ENCODE measurements around the gene TMEM200A.

The TMEM200A gene

GRCh38 chr6:130393306-130393705 is 27.5 kb downstream of the TMEM200A start:
- Mint-ChIP-seq H3K4me1 (peaks cover 10% of the 10 kb centered on the region), H3K27ac (no peak overlapping the region), H3K4me3 (no peak overlapping the region), H3K36me3 (no peaks in the 10 kb centered on the region), H3K27me3 (no peaks in the 10 kb centered on the region), H3K9me3 (no peaks in the 10 kb centered on the region)
- ATAC-seq = no peak

GRCh38 chr6:130394246-130394645 is 28.4 kb downstream of the TMEM200A start:
- Mint-ChIP-seq H3K27ac (no peak overlapping the region), H3K4me3 (no peak overlapping the region), H3K9me3 (peaks cover 4% of the 10 kb centered on the region), H3K27me3 (no peaks in the 10 kb centered on the region), H3K4me1 (peaks cover 10% of the 10 kb centered on the region), H3K36me3 (no peaks in the 10 kb centered on the region)
- ATAC-seq = peak; percentile 36

GRCh38 chr6:130395164-130395563 is 29.3 kb downstream of the TMEM200A start:
- H3K36me3 Mint-ChIP-seq = no peaks in the 10 kb centered on the region
- no peak overlapping the region for H3K27ac Mint-ChIP-seq
- H3K4me3 Mint-ChIP-seq = no peak overlapping the region
- H3K4me1 Mint-ChIP-seq = peaks cover 10% of the 10 kb centered on the region
- peaks cover 8% of the 10 kb centered on the region for H3K9me3 Mint-ChIP-seq
- no peak for ATAC-seq
- H3K27me3 Mint-ChIP-seq = no peaks in the 10 kb centered on the region

GRCh38 chr6:130396722-130397121 is 30.9 kb downstream of the TMEM200A start:
- Mint-ChIP-seq H3K36me3 (no peaks in the 10 kb centered on the region), H3K4me1 (peaks cover 10% of the 10 kb centered on the region), H3K4me3 (no peak overlapping the region), H3K27me3 (no peaks in the 10 kb centered on the region), H3K9me3 (peaks cover 11% of the 10 kb centered on the region), H3K27ac (no peak overlapping the region)
- no peak for ATAC-seq

DNA sequence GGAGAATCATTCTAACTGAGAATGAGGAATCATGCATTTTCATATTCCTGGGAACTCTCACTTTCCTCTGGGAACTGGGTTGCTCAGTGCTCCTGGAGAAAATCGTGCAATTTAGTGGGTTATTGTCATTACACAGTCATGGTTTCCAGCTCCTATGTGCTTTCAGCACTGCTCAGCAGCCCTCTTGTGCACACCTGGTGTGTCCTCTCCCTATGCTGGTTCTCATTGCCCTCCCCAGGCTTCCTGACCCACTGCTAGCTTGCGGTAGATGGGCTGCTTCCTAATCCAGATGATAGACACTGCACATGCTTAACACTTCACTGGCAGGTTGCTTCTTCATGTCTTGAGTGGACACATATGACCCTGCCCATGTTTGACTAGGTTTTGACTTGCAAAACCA is 39.7 kb downstream of the TMEM200A start:
- Mint-ChIP-seq H3K9me3 (no peaks in the 10 kb centered on the region), H3K27ac (no peak overlapping the region), H3K4me1 (no peaks in the 10 kb centered on the region), H3K4me3 (no peak overlapping the region), H3K36me3 (no peaks in the 10 kb centered on the region), H3K27me3 (peaks cover 19% of the 10 kb centered on the region)
- no peak for ATAC-seq

GRCh38 chr6:130407032-130407431 is 41.2 kb downstream of the TMEM200A start:
- ATAC-seq = no peak
- no peaks in the 10 kb centered on the region for H3K36me3 Mint-ChIP-seq
- H3K9me3 Mint-ChIP-seq = no peaks in the 10 kb centered on the region
- H3K27ac Mint-ChIP-seq = no peak overlapping the region
- peaks cover 21% of the 10 kb centered on the region for H3K27me3 Mint-ChIP-seq
- no peak overlapping the region for H3K4me3 Mint-ChIP-seq
- H3K4me1 Mint-ChIP-seq = no peaks in the 10 kb centered on the region

- H3K27me3 Mint-ChIP-seq = peaks cover 38% of the 10 kb centered on the region
- H3K27ac Mint-ChIP-seq = no peak overlapping the region
- H3K36me3 Mint-ChIP-seq = peaks cover 5% of the 10 kb centered on the region
- no peaks in the 10 kb centered on the region for H3K4me1 Mint-ChIP-seq
- no peak for ATAC-seq
- H3K9me3 Mint-ChIP-seq = no peaks in the 10 kb centered on the region
- no peak overlapping the region for H3K4me3 Mint-ChIP-seq
These were observed 43.7 kb downstream of the TMEM200A start for GRCh38 chr6:130409418-130410100.

DNA sequence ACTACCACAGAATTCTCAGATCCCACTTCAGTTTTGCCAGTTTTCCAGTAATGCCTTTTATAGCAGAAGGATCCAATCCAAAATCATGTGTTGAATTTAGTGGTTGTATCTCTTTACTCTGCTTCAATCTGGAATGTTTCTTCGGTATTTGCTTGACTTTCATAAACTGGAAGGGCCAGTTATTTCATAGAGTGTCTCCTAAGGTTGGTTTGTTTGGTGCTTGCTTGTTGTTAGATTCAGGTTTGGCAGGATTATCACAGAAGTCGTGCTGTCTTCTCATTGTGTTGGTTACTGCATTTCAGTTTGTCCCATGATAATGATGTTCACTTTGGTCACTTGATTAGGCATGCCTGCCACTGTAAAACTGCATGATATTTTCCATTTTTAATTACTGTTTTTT is 45.7 kb downstream of the TMEM200A start:
- peaks cover 5% of the 10 kb centered on the region for H3K36me3 Mint-ChIP-seq
- H3K4me1 Mint-ChIP-seq = no peaks in the 10 kb centered on the region
- no peaks in the 10 kb centered on the region for H3K9me3 Mint-ChIP-seq
- no peak for ATAC-seq
- no peak overlapping the region for H3K4me3 Mint-ChIP-seq
- peaks cover 27% of the 10 kb centered on the region for H3K27me3 Mint-ChIP-seq
- H3K27ac Mint-ChIP-seq = no peak overlapping the region

DNA sequence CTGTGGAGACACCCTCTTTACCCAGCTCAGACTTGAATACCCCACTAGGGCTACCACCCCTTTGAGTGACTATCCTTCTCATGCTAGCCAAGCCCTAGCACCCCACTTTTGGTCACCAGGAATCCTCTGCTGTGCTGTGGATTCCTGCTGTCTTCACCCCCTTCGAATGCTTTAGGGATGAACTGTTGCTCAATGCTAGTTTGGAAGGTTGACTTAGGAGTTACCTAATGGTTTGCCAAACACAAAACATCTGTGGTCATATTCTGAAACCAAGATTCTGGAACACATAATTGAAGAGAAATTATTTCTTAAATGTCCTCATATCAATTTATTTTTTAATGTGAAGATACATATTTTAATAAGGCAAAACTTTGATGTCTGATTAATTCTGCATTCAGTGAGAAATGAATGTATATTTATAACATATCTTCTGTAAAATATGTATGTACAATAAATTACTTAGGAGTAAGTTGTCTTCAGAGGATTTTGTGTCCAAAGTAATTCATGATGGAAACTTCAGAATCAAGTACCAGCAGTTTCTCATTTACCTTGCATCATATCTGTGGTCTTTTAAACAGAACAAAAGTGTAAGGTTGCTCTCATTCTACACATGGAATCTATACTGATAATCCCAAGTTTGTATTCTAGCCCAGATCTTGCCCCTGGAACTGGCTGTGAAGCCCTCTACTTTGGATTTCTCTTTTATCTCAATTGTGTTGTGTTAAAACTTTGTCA is 46.9 kb downstream of the TMEM200A start:
- ATAC-seq = no peak
- Mint-ChIP-seq H3K27me3 (peaks cover 19% of the 10 kb centered on the region), H3K9me3 (no peaks in the 10 kb centered on the region), H3K4me3 (no peak overlapping the region), H3K36me3 (peaks cover 5% of the 10 kb centered on the region), H3K27ac (no peak overlapping the region), H3K4me1 (no peaks in the 10 kb centered on the region)

DNA sequence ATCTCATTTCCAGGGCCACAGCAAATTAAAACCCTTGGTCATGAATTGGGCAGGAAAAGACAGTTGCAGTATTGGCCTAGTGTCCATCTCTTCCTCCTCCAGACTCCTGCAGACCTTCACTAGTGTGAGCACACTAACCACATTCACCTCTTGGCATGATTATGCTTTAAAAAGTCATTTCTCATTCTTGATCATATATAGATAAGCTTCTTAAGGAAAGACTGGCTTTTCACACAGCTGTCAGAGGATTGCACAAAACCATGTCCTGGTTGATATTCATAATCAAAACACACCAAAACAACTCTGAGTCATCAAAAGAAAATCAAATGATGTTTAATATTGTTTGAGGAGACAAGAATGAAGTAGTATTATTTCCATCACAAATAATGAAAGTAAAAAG is 52.1 kb downstream of the TMEM200A start:
- peaks cover 5% of the 10 kb centered on the region for H3K36me3 Mint-ChIP-seq
- H3K27ac Mint-ChIP-seq = no peak overlapping the region
- H3K4me1 Mint-ChIP-seq = no peaks in the 10 kb centered on the region
- ATAC-seq = no peak
- no peak overlapping the region for H3K4me3 Mint-ChIP-seq
- H3K27me3 Mint-ChIP-seq = peaks cover 10% of the 10 kb centered on the region
- no peaks in the 10 kb centered on the region for H3K9me3 Mint-ChIP-seq

DNA sequence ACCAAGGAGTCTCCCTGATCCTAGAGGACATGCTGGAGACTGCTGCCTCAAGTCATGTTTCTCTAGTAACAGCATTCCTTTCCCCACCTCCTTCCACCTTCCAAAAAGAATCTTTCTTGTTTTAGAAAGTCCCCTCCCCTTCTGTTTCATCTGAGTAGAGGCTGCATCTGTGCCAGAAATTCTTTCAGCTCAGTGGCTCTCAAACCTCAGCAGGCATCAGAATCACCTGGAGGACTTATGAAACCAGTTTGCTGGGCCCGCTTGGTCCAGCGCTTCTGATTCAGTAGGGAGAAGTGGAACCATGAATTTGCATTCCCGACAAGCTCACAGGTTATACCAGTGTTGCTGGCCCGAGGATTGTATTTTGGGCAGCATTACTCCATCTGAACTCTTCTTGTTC is 55.1 kb downstream of the TMEM200A start:
- H3K9me3 Mint-ChIP-seq = no peaks in the 10 kb centered on the region
- no peaks in the 10 kb centered on the region for H3K27me3 Mint-ChIP-seq
- H3K36me3 Mint-ChIP-seq = no peaks in the 10 kb centered on the region
- no peak overlapping the region for H3K4me3 Mint-ChIP-seq
- no peak for ATAC-seq
- H3K4me1 Mint-ChIP-seq = no peaks in the 10 kb centered on the region
- H3K27ac Mint-ChIP-seq = no peak overlapping the region

DNA sequence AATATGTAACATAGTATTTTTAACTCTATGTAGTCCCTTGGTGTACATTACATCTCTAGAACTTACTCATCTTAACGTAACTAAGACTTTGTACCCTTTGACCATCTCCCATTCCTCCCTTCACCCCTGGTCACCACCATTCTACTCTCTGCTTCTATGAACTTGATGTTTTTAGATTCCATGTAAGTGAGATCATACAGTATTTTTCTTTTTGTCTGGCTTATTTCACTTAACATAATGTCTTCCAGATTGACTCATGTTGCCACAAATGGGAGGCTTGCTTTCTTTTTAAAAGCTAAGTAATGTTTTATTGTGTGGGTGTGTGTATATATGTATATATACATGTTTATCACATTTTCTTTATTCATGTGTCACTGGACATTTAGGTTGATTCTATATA is 55.8 kb downstream of the TMEM200A start:
- ATAC-seq = no peak
- no peaks in the 10 kb centered on the region for H3K36me3 Mint-ChIP-seq
- H3K4me1 Mint-ChIP-seq = no peaks in the 10 kb centered on the region

GRCh38 chr6:130423044-130423443 is 57.2 kb downstream of the TMEM200A start:
- no peak overlapping the region for H3K27ac Mint-ChIP-seq
- no peak for ATAC-seq
- no peaks in the 10 kb centered on the region for H3K27me3 Mint-ChIP-seq
- H3K4me1 Mint-ChIP-seq = no peaks in the 10 kb centered on the region
- no peaks in the 10 kb centered on the region for H3K36me3 Mint-ChIP-seq
- H3K4me3 Mint-ChIP-seq = no peak overlapping the region
- no peaks in the 10 kb centered on the region for H3K9me3 Mint-ChIP-seq

More for the DNA sequence above, 55.8 kb downstream of the TMEM200A start:
- no peak overlapping the region for H3K27ac Mint-ChIP-seq
- no peak overlapping the region for H3K4me3 Mint-ChIP-seq
- no peaks in the 10 kb centered on the region for H3K9me3 Mint-ChIP-seq
- H3K27me3 Mint-ChIP-seq = no peaks in the 10 kb centered on the region

GRCh38 chr6:130424710-130425109 is 58.9 kb downstream of the TMEM200A start:
- no peaks in the 10 kb centered on the region for H3K27me3 Mint-ChIP-seq
- no peaks in the 10 kb centered on the region for H3K36me3 Mint-ChIP-seq
- H3K4me3 Mint-ChIP-seq = no peak overlapping the region
- no peak for ATAC-seq
- H3K27ac Mint-ChIP-seq = no peak overlapping the region
- H3K4me1 Mint-ChIP-seq = no peaks in the 10 kb centered on the region
- H3K9me3 Mint-ChIP-seq = no peaks in the 10 kb centered on the region

- H3K4me3 Mint-ChIP-seq = no peak overlapping the region
- H3K9me3 Mint-ChIP-seq = no peaks in the 10 kb centered on the region
- no peak overlapping the region for H3K27ac Mint-ChIP-seq
- H3K36me3 Mint-ChIP-seq = no peaks in the 10 kb centered on the region
- no peaks in the 10 kb centered on the region for H3K4me1 Mint-ChIP-seq
- no peak for ATAC-seq
- H3K27me3 Mint-ChIP-seq = no peaks in the 10 kb centered on the region
These were observed 59.7 kb downstream of the TMEM200A start for GRCh38 chr6:130425537-130425936.

- no peak for ATAC-seq
- no peaks in the 10 kb centered on the region for H3K9me3 Mint-ChIP-seq
- no peaks in the 10 kb centered on the region for H3K4me1 Mint-ChIP-seq
- H3K4me3 Mint-ChIP-seq = no peak overlapping the region
- no peaks in the 10 kb centered on the region for H3K27me3 Mint-ChIP-seq
- H3K36me3 Mint-ChIP-seq = no peaks in the 10 kb centered on the region
- no peak overlapping the region for H3K27ac Mint-ChIP-seq
These were observed 60.4 kb downstream of the TMEM200A start for GRCh38 chr6:130426066-130426721.

All from stimulated activated memory B cell treated with anti-CD40 and anti-IgM and Interleukin-4, amounts not matched to agents 10 μg/mL and 1 μg/mL and 100 μg/mL, for 72 hours (primary cell).